ENCODE results near the gene WWOX.

GRCh38 chr16:78576941-78577340 lies 477.5 kb downstream of the WWOX start:
- TF ChIP-seq CTCF (IDR thresholded peaks at IDR 0.05): no peak
- TF ChIP-seq EP300 (IDR thresholded peaks at IDR 0.05): no peak
- no peak for TF ChIP-seq POLR2A (IDR thresholded peaks at IDR 0.05)
- no peak for TF ChIP-seq POLR2AphosphoS5 (IDR thresholded peaks at IDR 0.05)

Measured in gastroesophageal sphincter (tissue), 3 donors.